HG03108 (cell line): Measurements from ENCODE around the gene PTPN1.
"Not testable (repeated sequence)": the region's sequence is repeated elsewhere in the genome, so short reads cannot be mapped to it uniquely, and the experiment has no call there.

Source experiments
- ATAC-seq: cut with Tn5 transposase; IDR thresholded peaks from one replicate; pipeline ENCODE4 v1.9.1; 2021; ENCODE audit warnings: moderate library complexity; ENCODE audit not compliant: unreplicated experiment

The PTPN1 gene

GRCh38 chr20:50587291-50587961 lies 77.2 kb downstream of the PTPN1 start:
- no peak for ATAC-seq

- no peak for ATAC-seq
Observed at GRCh38 chr20:50588034-50588736, 78.0 kb downstream of the PTPN1 start.

- ATAC-seq = no peak
Observed at GRCh38 chr20:50589548-50590347, 79.6 kb downstream of the PTPN1 start.

- ATAC-seq = no peak
Observed at GRCh38 chr20:50590348-50590664, 80.1 kb downstream of the PTPN1 start.

- no peak for ATAC-seq
Observed at GRCh38 chr20:50591233-50591852, 81.2 kb downstream of the PTPN1 start.

GRCh38 chr20:50592282-50593004 lies 82.3 kb downstream of the PTPN1 start:
- ATAC-seq = no peak

GRCh38 chr20:50593005-50593335 lies 82.8 kb downstream of the PTPN1 start:
- no peak for ATAC-seq

GRCh38 chr20:50594231-50594590 lies 84.0 kb downstream of the PTPN1 start:
- ATAC-seq = no peak

GRCh38 chr20:50594591-50595432 lies 84.6 kb downstream of the PTPN1 start:
- no peak for ATAC-seq

- ATAC-seq = no peak
Observed at GRCh38 chr20:50595433-50595895, 85.3 kb downstream of the PTPN1 start.

- no peak for ATAC-seq
Observed at GRCh38 chr20:50595988-50596693, 86.0 kb downstream of the PTPN1 start.

GRCh38 chr20:50596694-50597021 lies 86.5 kb downstream of the PTPN1 start:
- ATAC-seq = no peak

- no peak for ATAC-seq
Observed at GRCh38 chr20:50597406-50597969, 87.3 kb downstream of the PTPN1 start.

- ATAC-seq = no peak
Observed at GRCh38 chr20:50598074-50598473, 87.9 kb downstream of the PTPN1 start.

- ATAC-seq = not testable (repeated sequence)
Observed at GRCh38 chr20:50598768-50599167, 88.6 kb downstream of the PTPN1 start.

GRCh38 chr20:50600281-50600895 lies 90.2 kb downstream of the PTPN1 start:
- ATAC-seq = no peak

GRCh38 chr20:50601511-50602431 lies 91.6 kb downstream of the PTPN1 start:
- ATAC-seq = no peak
